Fibroblast of gingiva (primary cell): ENCODE results near the gene PNPLA2.
A peak's percentile ranks its signal among the peaks of the same experiment; 100 is the strongest.

Source experiments
- DNase-seq: peaks from one replicate; pipeline ENCODE4 v3.0.0-alpha.2; 2011; ENCODE audit warnings: low read depth

Gene PNPLA2

GRCh38 chr11:818396-819128, at the start of gene PNPLA2:
TSS of gene PNPLA2 (plus strand) at chr11:818914. CDS start at chr11:819719, 805 bp downstream.
- peak; percentile 81 for DNase-seq

GRCh38 chr11:769887-770641, 48.6 kb upstream of the PNPLA2 start:
- no peak for DNase-seq

- no peak for DNase-seq
Observed at GRCh38 chr11:770642-771616, 47.8 kb upstream of the PNPLA2 start.

- no peak for DNase-seq
Observed at GRCh38 chr11:771617-772204, 47.0 kb upstream of the PNPLA2 start.

- DNase-seq = no peak
Observed at GRCh38 chr11:772429-773390, 46.0 kb upstream of the PNPLA2 start.

- DNase-seq = no peak
Observed at GRCh38 chr11:773425-773824, 45.3 kb upstream of the PNPLA2 start.

GRCh38 chr11:773830-774229, 44.9 kb upstream of the PNPLA2 start:
- no peak for DNase-seq

GRCh38 chr11:774873-775592, 43.7 kb upstream of the PNPLA2 start:
- DNase-seq = no peak

GRCh38 chr11:776263-776560, 42.5 kb upstream of the PNPLA2 start:
- DNase-seq = no peak

GRCh38 chr11:776561-777287, 42.0 kb upstream of the PNPLA2 start:
- DNase-seq = no peak

GRCh38 chr11:777288-778255, 41.1 kb upstream of the PNPLA2 start, which contains the start of gene GATD1:
TSS of gene GATD1 (minus strand) at chr11:777487. CDS start at chr11:777462, 25 bp downstream.
- peak; percentile 79 for DNase-seq

GRCh38 chr11:778976-779954, 39.4 kb upstream of the PNPLA2 start:
- no peak for DNase-seq

GRCh38 chr11:779955-780532, 38.7 kb upstream of the PNPLA2 start:
- DNase-seq = no peak

GRCh38 chr11:782264-783174, 36.2 kb upstream of the PNPLA2 start:
- no peak for DNase-seq

GRCh38 chr11:783581-784015, 35.1 kb upstream of the PNPLA2 start:
- DNase-seq = peak; percentile 97
